Neural cell (in vitro differentiated cells): ENCODE data around the gene WDR77.

Experiments
- EP300 ChIP-seq: fragments of 450-650 bp; conservative IDR thresholded peaks from 2 replicates; pipeline ENCODE4 v1.6.1; 2014; ENCODE audit warnings: antibody characterized with exemption, mild to moderate bottlenecking, moderate library complexity; ENCODE audit not compliant: poor library complexity, severe bottlenecking
- EZH2 ChIP-seq: fragments of 200-600, 300-800 bp; shearing (Covaris generic), sonication (generic); IDR thresholded peaks from 2 replicates; pipeline ENCODE4 v1.6.1; 2014; ENCODE audit warnings: antibody characterized with exemption, low read length, borderline replicate concordance, mild to moderate bottlenecking; ENCODE audit not compliant: insufficient read depth, poor library complexity, severe bottlenecking
- POLR2AphosphoS5 ChIP-seq: IDR thresholded peaks from 2 replicates; pipeline ENCODE4 v1.6.1; 2012
- RAD21 ChIP-seq: fragments of 450-650 bp; conservative IDR thresholded peaks from 2 replicates; pipeline ENCODE4 v1.6.1; 2014; ENCODE audit warnings: antibody characterized with exemption, mild to moderate bottlenecking, moderate library complexity
- TAF1 ChIP-seq: IDR thresholded peaks from 2 replicates; pipeline ENCODE4 v1.6.1; 2012; ENCODE audit warnings: low read depth
- TF ChIP-seq, protein P1 (sequence below): fragments of 450-650 bp; IDR thresholded peaks from 2 replicates; pipeline ENCODE4 v1.5.1; 2014; ENCODE audit warnings: antibody characterized with exemption, mild to moderate bottlenecking, moderate library complexity; ENCODE audit not compliant: poor library complexity, severe bottlenecking
- TF ChIP-seq, protein P2 (sequence below): IDR thresholded peaks from 2 replicates; pipeline ENCODE4 v1.6.1; 2012; ENCODE audit warnings: borderline replicate concordance

DNA sequence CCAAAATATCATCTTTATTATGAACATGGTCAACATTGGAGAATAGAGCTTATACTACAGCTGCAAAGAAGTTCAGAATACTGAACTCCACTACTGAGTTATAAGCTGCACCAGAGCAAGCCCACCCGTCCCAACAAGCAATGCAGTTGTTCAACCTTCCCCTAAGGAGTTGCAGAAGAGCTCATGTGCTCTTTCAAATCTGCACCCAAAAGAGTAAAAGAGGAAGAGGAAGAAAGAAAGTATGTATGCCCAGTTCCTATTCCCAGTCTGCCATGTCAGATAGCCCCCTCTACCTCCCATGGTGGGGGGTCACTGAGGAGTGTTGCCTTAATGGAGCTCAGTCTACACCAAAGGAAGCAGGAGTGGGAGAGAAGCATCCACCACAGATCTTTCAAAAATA, 31.6 kb upstream of the WDR77 start:
- TF ChIP-seq, protein P1, sequence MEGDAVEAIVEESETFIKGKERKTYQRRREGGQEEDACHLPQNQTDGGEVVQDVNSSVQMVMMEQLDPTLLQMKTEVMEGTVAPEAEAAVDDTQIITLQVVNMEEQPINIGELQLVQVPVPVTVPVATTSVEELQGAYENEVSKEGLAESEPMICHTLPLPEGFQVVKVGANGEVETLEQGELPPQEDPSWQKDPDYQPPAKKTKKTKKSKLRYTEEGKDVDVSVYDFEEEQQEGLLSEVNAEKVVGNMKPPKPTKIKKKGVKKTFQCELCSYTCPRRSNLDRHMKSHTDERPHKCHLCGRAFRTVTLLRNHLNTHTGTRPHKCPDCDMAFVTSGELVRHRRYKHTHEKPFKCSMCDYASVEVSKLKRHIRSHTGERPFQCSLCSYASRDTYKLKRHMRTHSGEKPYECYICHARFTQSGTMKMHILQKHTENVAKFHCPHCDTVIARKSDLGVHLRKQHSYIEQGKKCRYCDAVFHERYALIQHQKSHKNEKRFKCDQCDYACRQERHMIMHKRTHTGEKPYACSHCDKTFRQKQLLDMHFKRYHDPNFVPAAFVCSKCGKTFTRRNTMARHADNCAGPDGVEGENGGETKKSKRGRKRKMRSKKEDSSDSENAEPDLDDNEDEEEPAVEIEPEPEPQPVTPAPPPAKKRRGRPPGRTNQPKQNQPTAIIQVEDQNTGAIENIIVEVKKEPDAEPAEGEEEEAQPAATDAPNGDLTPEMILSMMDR: no peak
- TF ChIP-seq TAF1 (no peak), POLR2AphosphoS5 (no peak), EP300 (no peak), RAD21 (no peak), EZH2 (no peak)
- TF ChIP-seq, protein P2, sequence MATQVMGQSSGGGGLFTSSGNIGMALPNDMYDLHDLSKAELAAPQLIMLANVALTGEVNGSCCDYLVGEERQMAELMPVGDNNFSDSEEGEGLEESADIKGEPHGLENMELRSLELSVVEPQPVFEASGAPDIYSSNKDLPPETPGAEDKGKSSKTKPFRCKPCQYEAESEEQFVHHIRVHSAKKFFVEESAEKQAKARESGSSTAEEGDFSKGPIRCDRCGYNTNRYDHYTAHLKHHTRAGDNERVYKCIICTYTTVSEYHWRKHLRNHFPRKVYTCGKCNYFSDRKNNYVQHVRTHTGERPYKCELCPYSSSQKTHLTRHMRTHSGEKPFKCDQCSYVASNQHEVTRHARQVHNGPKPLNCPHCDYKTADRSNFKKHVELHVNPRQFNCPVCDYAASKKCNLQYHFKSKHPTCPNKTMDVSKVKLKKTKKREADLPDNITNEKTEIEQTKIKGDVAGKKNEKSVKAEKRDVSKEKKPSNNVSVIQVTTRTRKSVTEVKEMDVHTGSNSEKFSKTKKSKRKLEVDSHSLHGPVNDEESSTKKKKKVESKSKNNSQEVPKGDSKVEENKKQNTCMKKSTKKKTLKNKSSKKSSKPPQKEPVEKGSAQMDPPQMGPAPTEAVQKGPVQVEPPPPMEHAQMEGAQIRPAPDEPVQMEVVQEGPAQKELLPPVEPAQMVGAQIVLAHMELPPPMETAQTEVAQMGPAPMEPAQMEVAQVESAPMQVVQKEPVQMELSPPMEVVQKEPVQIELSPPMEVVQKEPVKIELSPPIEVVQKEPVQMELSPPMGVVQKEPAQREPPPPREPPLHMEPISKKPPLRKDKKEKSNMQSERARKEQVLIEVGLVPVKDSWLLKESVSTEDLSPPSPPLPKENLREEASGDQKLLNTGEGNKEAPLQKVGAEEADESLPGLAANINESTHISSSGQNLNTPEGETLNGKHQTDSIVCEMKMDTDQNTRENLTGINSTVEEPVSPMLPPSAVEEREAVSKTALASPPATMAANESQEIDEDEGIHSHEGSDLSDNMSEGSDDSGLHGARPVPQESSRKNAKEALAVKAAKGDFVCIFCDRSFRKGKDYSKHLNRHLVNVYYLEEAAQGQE: no peak
